ENCODE results near the gene SLC44A2.
A peak's percentile ranks its signal among the peaks of the same experiment; 100 is the strongest.

Gene SLC44A2

GRCh38 chr19:10617409-10618121, 7.8 kb upstream of the SLC44A2 start:
- no peak overlapping the region for H3K23ac ChIP-seq (ENCODE audit: low read depth, low read length, poor library complexity)
- no peak overlapping the region for H3K27ac ChIP-seq (replicated peaks; ENCODE audit: low read length)
- H3K4me1 ChIP-seq (ENCODE audit: control insufficient read depth in 2 of 2, insufficient read depth in 1 of 2, low read depth in 1 of 2, low read length in 2 of 2): no peaks in the 10 kb centered on the region
- peaks cover 8 to 31% of the 10 kb centered on the region in 2 donors for H3K36me3 ChIP-seq (replicated peaks in 1 of 2; ENCODE audit: control insufficient read depth in 2 of 2, insufficient read depth in 2 of 2, low read length in 2 of 2)
- DNase-seq (ENCODE audit: low spot score): no peak
- H3K9ac ChIP-seq (ENCODE audit: low read depth, low read length, poor library complexity): no peak overlapping the region
- no peak overlapping the region for H2BK12ac ChIP-seq (ENCODE audit: low read length)
- H2AK5ac ChIP-seq (ENCODE audit: low read depth, low read length): peak overlapping the region; percentile 28
- H3K4me3 ChIP-seq (ENCODE audit: low read length in 2 of 2): no peak overlapping the region
- no peak overlapping the region for H2AFZ ChIP-seq (ENCODE audit: low read length)
- no peak overlapping the region for H2BK120ac ChIP-seq (ENCODE audit: low read depth, low read length)
- no peak overlapping the region for H2BK15ac ChIP-seq (ENCODE audit: low read length)
- no peak overlapping the region for H3K14ac ChIP-seq (ENCODE audit: low read length)
- no peak overlapping the region for H3K18ac ChIP-seq (ENCODE audit: low read length)
- H4K8ac ChIP-seq (ENCODE audit: low read depth, low read length): no peak overlapping the region
- H2BK5ac ChIP-seq (ENCODE audit: low read length): no peak overlapping the region
- H3K27me3 ChIP-seq (ENCODE audit: control insufficient read depth in 3 of 3, insufficient read depth in 3 of 3, low read depth in 1 of 3, low read length in 3 of 3): no peaks in the 10 kb centered on the region
- no peak overlapping the region for H3K4ac ChIP-seq (ENCODE audit: low read length)
- H3K9me3 ChIP-seq (replicated peaks in 1 of 2; ENCODE audit: control insufficient read depth in 2 of 2, insufficient read depth in 1 of 2, low read depth in 1 of 2, low read length in 2 of 2): peaks cover 0 to 2% of the 10 kb centered on the region in 2 donors
- H3K79me1 ChIP-seq (ENCODE audit: low read depth, low read length): peaks cover 4% of the 10 kb centered on the region
- H3K4me2 ChIP-seq (ENCODE audit: insufficient read depth, low read length, poor library complexity, severe bottlenecking): no peak overlapping the region
- H4K91ac ChIP-seq (ENCODE audit: low read depth, low read length, poor library complexity): no peak overlapping the region
- no CpG with 5 or more reads among the region's 15 CpGs for WGBS, 2 donors (ENCODE audit: extremely low coverage in 2 of 2, insufficient read length in 2 of 2, insufficient replicate concordance in 1 of 2)

- H3K9ac ChIP-seq (ENCODE audit: low read depth, low read length, poor library complexity): no peak overlapping the region
- H4K8ac ChIP-seq (ENCODE audit: low read depth, low read length): no peak overlapping the region
- WGBS, 2 donors (ENCODE audit: extremely low coverage in 2 of 2, insufficient read length in 2 of 2, insufficient replicate concordance in 1 of 2): no CpG with 5 or more reads among the region's 8 CpGs
- no peaks in the 10 kb centered on the region for H3K27me3 ChIP-seq (ENCODE audit: control insufficient read depth in 3 of 3, insufficient read depth in 3 of 3, low read depth in 1 of 3, low read length in 3 of 3)
- H3K4me1 ChIP-seq (ENCODE audit: control insufficient read depth in 2 of 2, insufficient read depth in 1 of 2, low read depth in 1 of 2, low read length in 2 of 2): no peaks in the 10 kb centered on the region
- H2BK120ac ChIP-seq (ENCODE audit: low read depth, low read length): no peak overlapping the region
- H3K14ac ChIP-seq (ENCODE audit: low read length): no peak overlapping the region
- no peak overlapping the region for H2BK12ac ChIP-seq (ENCODE audit: low read length)
- H3K79me1 ChIP-seq (ENCODE audit: low read depth, low read length): peaks cover 4% of the 10 kb centered on the region
- peaks cover 5 to 27% of the 10 kb centered on the region in 2 donors for H3K36me3 ChIP-seq (replicated peaks in 1 of 2; ENCODE audit: control insufficient read depth in 2 of 2, insufficient read depth in 2 of 2, low read length in 2 of 2)
- H2AFZ ChIP-seq (ENCODE audit: low read length): no peak overlapping the region
- H2BK15ac ChIP-seq (ENCODE audit: low read length): no peak overlapping the region
- H3K4me3 ChIP-seq (ENCODE audit: low read length in 2 of 2): no peak overlapping the region
- H3K4me2 ChIP-seq (ENCODE audit: insufficient read depth, low read length, poor library complexity, severe bottlenecking): no peak overlapping the region
- no peak overlapping the region for H2BK5ac ChIP-seq (ENCODE audit: low read length)
- DNase-seq (ENCODE audit: low spot score): no peak
- no peak overlapping the region for H3K18ac ChIP-seq (ENCODE audit: low read length)
- no peak overlapping the region for H3K23ac ChIP-seq (ENCODE audit: low read depth, low read length, poor library complexity)
- H3K9me3 ChIP-seq (replicated peaks in 1 of 2; ENCODE audit: control insufficient read depth in 2 of 2, insufficient read depth in 1 of 2, low read depth in 1 of 2, low read length in 2 of 2): peaks cover 0 to 2% of the 10 kb centered on the region in 2 donors
- no peak overlapping the region for H2AK5ac ChIP-seq (ENCODE audit: low read depth, low read length)
- no peak overlapping the region for H4K91ac ChIP-seq (ENCODE audit: low read depth, low read length, poor library complexity)
- H3K4ac ChIP-seq (ENCODE audit: low read length): no peak overlapping the region
- H3K27ac ChIP-seq (replicated peaks; ENCODE audit: low read length): no peak overlapping the region
These were observed 6.5 kb upstream of the SLC44A2 start for GRCh38 chr19:10618846-10619245.

GRCh38 chr19:10620786-10621185, 4.6 kb upstream of the SLC44A2 start:
- H3K79me1 ChIP-seq (ENCODE audit: low read depth, low read length): peaks cover 4% of the 10 kb centered on the region
- no peak overlapping the region for H3K14ac ChIP-seq (ENCODE audit: low read length)
- H4K91ac ChIP-seq (ENCODE audit: low read depth, low read length, poor library complexity): no peak overlapping the region
- no peak overlapping the region for H3K27ac ChIP-seq (replicated peaks; ENCODE audit: low read length)
- H3K9me3 ChIP-seq (replicated peaks in 1 of 2; ENCODE audit: control insufficient read depth in 2 of 2, insufficient read depth in 1 of 2, low read depth in 1 of 2, low read length in 2 of 2): peaks cover 0 to 2% of the 10 kb centered on the region in 2 donors
- H3K4ac ChIP-seq (ENCODE audit: low read length): no peak overlapping the region
- H3K23ac ChIP-seq (ENCODE audit: low read depth, low read length, poor library complexity): no peak overlapping the region
- H2BK120ac ChIP-seq (ENCODE audit: low read depth, low read length): no peak overlapping the region
- H2AK5ac ChIP-seq (ENCODE audit: low read depth, low read length): no peak overlapping the region
- no peak overlapping the region for H2BK15ac ChIP-seq (ENCODE audit: low read length)
- H3K9ac ChIP-seq (ENCODE audit: low read depth, low read length, poor library complexity): no peak overlapping the region
- H2BK5ac ChIP-seq (ENCODE audit: low read length): no peak overlapping the region
- no peak overlapping the region for H3K4me2 ChIP-seq (ENCODE audit: insufficient read depth, low read length, poor library complexity, severe bottlenecking)
- no peaks in the 10 kb centered on the region for H3K27me3 ChIP-seq (ENCODE audit: control insufficient read depth in 3 of 3, insufficient read depth in 3 of 3, low read depth in 1 of 3, low read length in 3 of 3)
- H3K36me3 ChIP-seq (replicated peaks in 1 of 2; ENCODE audit: control insufficient read depth in 2 of 2, insufficient read depth in 2 of 2, low read length in 2 of 2): peaks cover 5 to 16% of the 10 kb centered on the region in 2 donors
- no peak overlapping the region for H4K8ac ChIP-seq (ENCODE audit: low read depth, low read length)
- no CpG with 5 or more reads among the region's 4 CpGs for WGBS, 2 donors (ENCODE audit: extremely low coverage in 2 of 2, insufficient read length in 2 of 2, insufficient replicate concordance in 1 of 2)
- H2BK12ac ChIP-seq (ENCODE audit: low read length): no peak overlapping the region
- no peak for DNase-seq (ENCODE audit: low spot score)
- no peak overlapping the region for H2AFZ ChIP-seq (ENCODE audit: low read length)
- H3K18ac ChIP-seq (ENCODE audit: low read length): no peak overlapping the region
- H3K4me3 ChIP-seq (ENCODE audit: low read length in 2 of 2): no peak overlapping the region
- H3K4me1 ChIP-seq (ENCODE audit: control insufficient read depth in 2 of 2, insufficient read depth in 1 of 2, low read depth in 1 of 2, low read length in 2 of 2): peaks cover 5 to 7% of the 10 kb centered on the region in 2 donors

- H2AFZ ChIP-seq (ENCODE audit: low read length): no peak overlapping the region
- H3K79me1 ChIP-seq (ENCODE audit: low read depth, low read length): peaks cover 4% of the 10 kb centered on the region
- no CpG with 5 or more reads among the region's 8 CpGs for WGBS, 2 donors (ENCODE audit: extremely low coverage in 2 of 2, insufficient read length in 2 of 2, insufficient replicate concordance in 1 of 2)
- H3K4me1 ChIP-seq (ENCODE audit: control insufficient read depth in 2 of 2, insufficient read depth in 1 of 2, low read depth in 1 of 2, low read length in 2 of 2): peaks cover 5 to 9% of the 10 kb centered on the region in 2 donors
- no peak overlapping the region for H2BK120ac ChIP-seq (ENCODE audit: low read depth, low read length)
- peak overlapping the region; percentile 73 for H2BK12ac ChIP-seq (ENCODE audit: low read length)
- no peak overlapping the region for H3K9ac ChIP-seq (ENCODE audit: low read depth, low read length, poor library complexity)
- H3K27ac ChIP-seq (replicated peaks; ENCODE audit: low read length): no peak overlapping the region
- peaks cover 0 to 2% of the 10 kb centered on the region in 2 donors for H3K9me3 ChIP-seq (replicated peaks in 1 of 2; ENCODE audit: control insufficient read depth in 2 of 2, insufficient read depth in 1 of 2, low read depth in 1 of 2, low read length in 2 of 2)
- peak overlapping the region; percentile 14 for H2AK5ac ChIP-seq (ENCODE audit: low read depth, low read length)
- H4K8ac ChIP-seq (ENCODE audit: low read depth, low read length): no peak overlapping the region
- H3K18ac ChIP-seq (ENCODE audit: low read length): no peak overlapping the region
- H4K91ac ChIP-seq (ENCODE audit: low read depth, low read length, poor library complexity): no peak overlapping the region
- H3K27me3 ChIP-seq (ENCODE audit: control insufficient read depth in 3 of 3, insufficient read depth in 3 of 3, low read depth in 1 of 3, low read length in 3 of 3): no peaks in the 10 kb centered on the region
- no peak overlapping the region for H3K4me2 ChIP-seq (ENCODE audit: insufficient read depth, low read length, poor library complexity, severe bottlenecking)
- no peak overlapping the region for H3K4me3 ChIP-seq (ENCODE audit: low read length in 2 of 2)
- peak overlapping the region; percentile 47 for H3K14ac ChIP-seq (ENCODE audit: low read length)
- H3K23ac ChIP-seq (ENCODE audit: low read depth, low read length, poor library complexity): no peak overlapping the region
- no peak overlapping the region for H3K4ac ChIP-seq (ENCODE audit: low read length)
- no peak for DNase-seq (ENCODE audit: low spot score)
- H2BK15ac ChIP-seq (ENCODE audit: low read length): no peak overlapping the region
- H3K36me3 ChIP-seq (replicated peaks in 1 of 2; ENCODE audit: control insufficient read depth in 2 of 2, insufficient read depth in 2 of 2, low read length in 2 of 2): peaks cover 5 to 27% of the 10 kb centered on the region in 2 donors
- no peak overlapping the region for H2BK5ac ChIP-seq (ENCODE audit: low read length)
These were observed 3.4 kb upstream of the SLC44A2 start for GRCh38 chr19:10621966-10622365.

Measured in neuronal stem cell (in vitro differentiated cells).